ENCODE data around the gene TOP3A.

The TOP3A gene

DNA sequence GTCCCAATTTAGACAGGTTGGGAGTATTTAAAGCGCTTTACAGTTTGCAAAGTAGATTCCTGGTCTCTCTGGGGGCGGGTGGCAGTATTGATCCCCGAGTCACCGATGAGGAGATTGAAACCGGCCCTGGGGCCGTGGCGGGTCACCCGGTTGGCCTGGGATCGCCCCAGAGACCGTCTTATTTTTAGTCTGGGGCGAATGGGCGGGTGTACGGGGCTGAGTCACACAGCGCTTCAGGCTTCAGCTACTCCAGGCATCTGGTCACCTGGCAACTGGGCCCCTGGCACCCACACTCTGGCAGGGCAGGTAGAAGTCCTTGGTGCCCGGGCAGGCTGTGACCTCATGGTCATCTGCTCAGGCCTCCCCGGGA is 53.7 kb downstream of the TOP3A start:
- H3K4me1 ChIP-seq (ENCODE audit: control insufficient read depth, insufficient read depth, low read length, unreplicated experiment) = peaks cover 30% of the 10 kb centered on the region
- peak overlapping the region; percentile 28 for H2AFZ ChIP-seq (ENCODE audit: low read length, unreplicated experiment)
- no peaks in the 10 kb centered on the region for H3K27me3 ChIP-seq (ENCODE audit: insufficient read depth, low read length)
- H3K4me3 ChIP-seq (ENCODE audit: low read depth, low read length) = peak overlapping the region; percentile 90
- peaks cover 28% of the 10 kb centered on the region for H3K79me2 ChIP-seq (ENCODE audit: control insufficient read depth, insufficient read depth, low read length, unreplicated experiment)
- H3K27ac ChIP-seq (ENCODE audit: low read depth, low read length) = peak overlapping the region; percentile 54
- no peaks in the 10 kb centered on the region; the same call in 1 of the 2 replicates for H3K36me3 ChIP-seq (ENCODE audit: insufficient read depth, low read length)

DNA sequence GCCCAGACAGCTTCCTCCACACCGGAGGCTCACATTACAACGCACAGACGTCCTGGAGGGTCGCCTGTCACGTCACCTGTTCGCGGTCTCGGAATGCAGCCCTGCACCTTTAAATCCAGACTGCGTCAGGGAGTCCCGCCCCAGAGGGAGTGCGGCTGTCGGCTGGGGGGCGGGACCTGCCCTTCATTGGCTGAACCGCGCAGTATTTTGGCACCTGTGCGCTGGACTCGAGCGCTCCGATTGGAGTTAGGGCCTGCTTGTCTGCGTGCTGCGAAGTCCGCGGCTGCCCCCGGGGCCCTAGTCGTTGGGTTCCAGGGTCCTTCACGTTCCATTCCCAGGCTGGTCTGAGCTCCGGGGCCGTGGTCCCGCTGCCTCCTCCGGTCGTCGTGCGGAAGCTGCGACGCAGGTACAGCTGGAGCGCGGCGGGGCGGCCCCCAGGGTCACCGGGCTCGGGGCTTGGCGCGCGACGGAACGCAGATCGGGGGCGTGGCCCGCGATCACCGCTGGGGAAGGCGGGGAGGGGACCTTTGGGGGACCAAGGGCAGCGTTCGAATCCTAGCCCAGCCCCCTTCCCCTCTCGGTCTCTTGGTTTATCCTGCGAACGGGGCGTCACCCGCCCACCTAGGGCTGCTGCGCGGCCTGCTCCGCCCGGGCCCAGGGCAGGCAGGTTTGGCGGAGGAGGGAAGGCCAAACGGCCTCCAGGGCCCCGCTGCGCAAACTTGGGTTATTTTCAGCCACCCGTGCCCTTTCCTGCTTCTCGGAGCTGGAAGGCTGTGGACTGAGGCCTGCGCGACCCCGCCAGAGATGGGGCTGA is 54.3 kb downstream of the TOP3A start, which contains the start of gene MIEF2:
TSS of gene MIEF2 (plus strand) at position 331 of the 814 bp plus-strand sequence. CDS start 2,059 bp downstream, outside the sequence.
- Histone ChIP-seq H2AFZ (ENCODE audit: low read length, unreplicated experiment) (peak within 1 kb of the TSS; percentile 28), H3K4me1 (ENCODE audit: control insufficient read depth, insufficient read depth, low read length, unreplicated experiment) (peaks cover 30% of the 10 kb centered on the region), H3K79me2 (ENCODE audit: control insufficient read depth, insufficient read depth, low read length, unreplicated experiment) (peaks cover 33% of the 10 kb centered on the region), H3K4me3 (ENCODE audit: low read depth, low read length) (peak within 1 kb of the TSS; percentile 90), H3K36me3 (ENCODE audit: insufficient read depth, low read length) (no peaks in the 10 kb centered on the region; the same call in 1 of the 2 replicates), H3K27ac (ENCODE audit: low read depth, low read length) (peak within 1 kb of the TSS; percentile 54), H3K27me3 (ENCODE audit: insufficient read depth, low read length) (no peaks in the 10 kb centered on the region)

DNA sequence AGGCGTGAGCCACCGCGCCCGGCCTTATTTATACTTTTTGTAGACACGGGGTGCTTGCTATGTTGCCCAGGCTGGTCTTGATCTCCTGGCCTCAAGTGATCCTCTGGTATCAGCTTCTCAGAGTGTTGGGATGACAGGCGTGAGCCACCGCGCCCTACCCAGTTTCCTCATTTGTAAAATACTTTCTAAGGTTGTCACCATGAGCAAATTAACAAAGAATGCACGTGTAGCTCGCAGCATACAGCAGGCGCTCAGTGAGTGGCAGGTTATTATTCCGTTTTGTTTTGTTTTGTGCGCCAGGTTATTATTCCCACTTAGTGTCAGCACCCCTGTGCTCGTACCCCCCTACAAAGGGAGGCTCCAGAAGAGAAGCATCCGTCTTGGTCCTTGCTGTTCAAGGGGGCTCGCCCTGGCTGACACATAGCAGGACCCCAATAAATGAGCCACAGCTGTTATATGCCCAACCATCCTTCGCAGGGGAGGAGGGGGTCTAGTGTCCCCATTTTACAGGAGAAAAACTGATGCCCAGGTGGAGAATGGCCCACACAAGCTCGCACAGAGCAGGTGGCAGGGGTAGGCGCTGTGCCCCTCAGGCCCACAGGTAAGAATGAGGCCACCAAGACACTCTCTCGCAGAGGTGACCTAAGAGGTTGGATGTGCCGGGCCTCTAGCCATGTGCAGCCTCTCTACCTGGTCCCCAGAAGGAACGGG is 55.0 kb downstream of the TOP3A start:
- Histone ChIP-seq H3K79me2 (ENCODE audit: control insufficient read depth, insufficient read depth, low read length, unreplicated experiment) (peaks cover 40% of the 10 kb centered on the region), H3K4me1 (ENCODE audit: control insufficient read depth, insufficient read depth, low read length, unreplicated experiment) (peaks cover 30% of the 10 kb centered on the region), H2AFZ (ENCODE audit: low read length, unreplicated experiment) (no peak overlapping the region)

DNA sequence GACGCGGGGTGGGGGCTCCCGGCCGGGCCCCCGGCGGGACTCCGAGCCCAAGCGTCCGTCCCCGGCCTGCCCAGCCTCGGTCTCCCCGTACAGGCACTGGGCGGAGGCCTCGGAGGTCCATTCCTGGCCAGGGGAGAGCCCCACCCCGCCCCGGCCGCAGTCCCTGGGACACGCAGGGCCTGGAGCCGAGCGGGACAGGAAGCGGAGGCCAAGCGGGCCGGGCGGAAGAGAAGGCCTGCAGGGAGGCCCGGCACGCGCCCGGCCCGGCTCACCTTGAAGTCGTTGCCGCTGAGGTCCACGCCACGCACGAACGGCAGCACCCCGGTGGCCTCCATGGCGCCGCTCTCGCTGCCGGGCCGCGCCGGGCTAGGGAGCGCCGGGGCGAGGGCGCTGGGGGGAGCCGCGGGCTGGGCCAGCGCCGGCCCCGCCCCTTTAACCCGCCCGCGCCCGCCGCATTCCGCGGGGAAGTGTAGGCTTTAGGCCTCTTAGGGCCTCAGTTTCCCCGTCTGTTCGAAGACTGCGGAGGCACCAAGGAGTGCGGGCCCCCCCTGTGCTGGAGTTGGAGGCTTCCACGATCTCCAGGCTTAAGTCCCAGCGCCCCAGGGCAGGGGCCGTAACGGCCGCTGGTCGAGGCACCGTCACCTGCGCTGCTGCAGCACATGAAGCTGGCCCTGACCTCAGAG is 56.3 kb downstream of the TOP3A start, which contains the start of gene FLII:
TSS of gene FLII (minus strand) at position 383 of the 683 bp plus-strand sequence. CDS start at position 335, 48 bp downstream.
- Histone ChIP-seq H3K4me1 (ENCODE audit: control insufficient read depth, insufficient read depth, low read length, unreplicated experiment) (peaks cover 30% of the 10 kb centered on the region), H3K27ac (ENCODE audit: low read depth, low read length) (peak within 1 kb of the TSS; percentile 85), H3K4me3 (ENCODE audit: low read depth, low read length) (peak within 1 kb of the TSS; percentile 95), H2AFZ (ENCODE audit: low read length, unreplicated experiment) (peak within 1 kb of the TSS; percentile 99), H3K36me3 (ENCODE audit: insufficient read depth, low read length) (peaks cover 19% of the 10 kb centered on the region; the same call in 1 of the 2 replicates), H3K27me3 (ENCODE audit: insufficient read depth, low read length) (no peaks in the 10 kb centered on the region), H3K79me2 (ENCODE audit: control insufficient read depth, insufficient read depth, low read length, unreplicated experiment) (peaks cover 41% of the 10 kb centered on the region)

More for the DNA sequence above, 55.0 kb downstream of the TOP3A start:
- Histone ChIP-seq H3K27me3 (ENCODE audit: insufficient read depth, low read length) (no peaks in the 10 kb centered on the region), H3K27ac (ENCODE audit: low read depth, low read length) (no peak overlapping the region), H3K36me3 (ENCODE audit: insufficient read depth, low read length) (peaks cover 7% of the 10 kb centered on the region; the same call in 1 of the 2 replicates), H3K4me3 (ENCODE audit: low read depth, low read length) (peak overlapping the region; percentile 90)

DNA sequence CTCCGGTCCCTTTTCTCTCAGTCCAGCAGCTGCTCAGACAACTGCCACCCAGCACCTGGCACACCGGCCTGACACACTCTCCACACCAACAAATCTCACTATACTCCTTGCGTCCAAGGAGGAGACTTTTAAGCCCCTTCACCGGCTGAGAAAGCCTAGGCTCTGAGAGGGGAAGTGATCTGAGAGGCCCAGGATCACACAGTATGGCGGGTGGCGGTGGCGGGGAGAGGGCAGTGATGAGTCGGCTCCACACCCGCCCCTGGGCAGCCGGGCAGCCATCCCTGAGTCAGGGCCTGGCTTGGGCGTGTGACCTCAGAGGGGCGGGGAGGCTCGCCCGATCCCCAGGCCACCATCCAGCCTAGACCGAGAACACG is 56.8 kb downstream of the TOP3A start:
- H3K79me2 ChIP-seq (ENCODE audit: control insufficient read depth, insufficient read depth, low read length, unreplicated experiment) = peaks cover 41% of the 10 kb centered on the region
- peak overlapping the region; percentile 95 for H3K4me3 ChIP-seq (ENCODE audit: low read depth, low read length)
- H3K27ac ChIP-seq (ENCODE audit: low read depth, low read length) = peak overlapping the region; percentile 85
- H3K27me3 ChIP-seq (ENCODE audit: insufficient read depth, low read length) = no peaks in the 10 kb centered on the region
- peaks cover 22% of the 10 kb centered on the region; the same call in 1 of the 2 replicates for H3K36me3 ChIP-seq (ENCODE audit: insufficient read depth, low read length)
- peak overlapping the region; percentile 99 for H2AFZ ChIP-seq (ENCODE audit: low read length, unreplicated experiment)
- H3K4me1 ChIP-seq (ENCODE audit: control insufficient read depth, insufficient read depth, low read length, unreplicated experiment) = peaks cover 30% of the 10 kb centered on the region

DNA sequence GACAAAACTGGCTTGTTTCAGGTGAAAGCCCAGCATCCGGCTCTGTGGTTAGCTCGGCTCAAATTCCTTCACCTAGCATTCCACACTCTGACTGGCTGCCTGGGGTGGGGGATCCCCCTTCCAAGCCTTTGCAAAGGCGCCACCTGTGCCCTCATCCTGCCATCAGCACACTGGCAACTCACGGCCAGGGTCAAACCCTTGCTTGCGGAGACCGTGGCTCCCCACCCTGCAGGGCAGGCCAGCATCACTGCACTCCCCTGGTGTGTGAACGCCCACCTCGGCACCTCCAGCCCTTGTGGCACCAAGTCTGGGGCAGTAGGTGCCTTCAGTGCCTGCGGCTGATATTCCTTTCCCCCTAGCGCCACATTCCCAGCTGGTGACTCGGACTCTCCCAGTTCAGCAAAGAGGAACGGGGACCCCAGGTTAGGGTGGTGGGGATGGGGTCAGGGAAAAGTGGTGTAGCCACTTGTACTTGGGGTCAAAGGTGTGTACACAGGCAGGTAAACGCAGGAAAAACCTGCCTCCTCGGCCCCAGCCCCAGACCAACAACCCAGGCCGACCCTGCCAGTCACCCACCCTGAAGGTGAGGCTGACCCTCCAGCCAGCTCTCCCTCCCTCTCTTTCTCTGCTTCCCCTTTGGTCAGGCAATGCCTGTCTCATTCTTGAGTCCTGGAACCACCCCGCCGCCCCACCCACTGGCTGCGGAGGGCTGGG is 57.4 kb downstream of the TOP3A start:
- H2AFZ ChIP-seq (ENCODE audit: low read length, unreplicated experiment) = peak overlapping the region; percentile 99

DNA sequence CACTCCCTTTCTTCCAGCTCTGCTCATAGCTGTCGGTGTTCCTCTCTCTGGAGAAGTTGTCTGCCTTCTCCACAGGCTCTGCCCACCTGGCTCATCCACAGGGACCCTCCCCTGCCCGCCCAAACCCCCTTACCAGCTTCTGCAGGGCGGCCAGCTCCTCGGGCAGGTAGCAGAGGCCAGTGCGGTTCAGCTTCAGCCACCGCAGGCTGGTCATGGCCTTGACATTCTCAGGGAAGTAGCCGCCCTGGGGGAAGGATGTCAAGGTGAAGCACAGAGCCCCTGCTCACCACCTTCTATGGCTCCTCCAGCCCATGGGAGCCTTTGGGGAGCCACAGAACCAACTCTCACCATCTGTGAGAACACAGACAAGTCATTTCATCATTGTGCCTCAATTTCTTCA is 58.0 kb downstream of the TOP3A start:
- H3K4me3 ChIP-seq (ENCODE audit: low read depth, low read length) = peak overlapping the region; percentile 95
- no peak overlapping the region for H3K27ac ChIP-seq (ENCODE audit: low read depth, low read length)

More for the DNA sequence above, 57.4 kb downstream of the TOP3A start:
- H3K4me1 ChIP-seq (ENCODE audit: control insufficient read depth, insufficient read depth, low read length, unreplicated experiment) = peaks cover 30% of the 10 kb centered on the region
- peaks cover 41% of the 10 kb centered on the region for H3K79me2 ChIP-seq (ENCODE audit: control insufficient read depth, insufficient read depth, low read length, unreplicated experiment)
- peak overlapping the region; percentile 85 for H3K27ac ChIP-seq (ENCODE audit: low read depth, low read length)
- peak overlapping the region; percentile 95 for H3K4me3 ChIP-seq (ENCODE audit: low read depth, low read length)
- no peaks in the 10 kb centered on the region for H3K27me3 ChIP-seq (ENCODE audit: insufficient read depth, low read length)
- H3K36me3 ChIP-seq (ENCODE audit: insufficient read depth, low read length) = peaks cover 24% of the 10 kb centered on the region; the same call in 1 of the 2 replicates

DNA sequence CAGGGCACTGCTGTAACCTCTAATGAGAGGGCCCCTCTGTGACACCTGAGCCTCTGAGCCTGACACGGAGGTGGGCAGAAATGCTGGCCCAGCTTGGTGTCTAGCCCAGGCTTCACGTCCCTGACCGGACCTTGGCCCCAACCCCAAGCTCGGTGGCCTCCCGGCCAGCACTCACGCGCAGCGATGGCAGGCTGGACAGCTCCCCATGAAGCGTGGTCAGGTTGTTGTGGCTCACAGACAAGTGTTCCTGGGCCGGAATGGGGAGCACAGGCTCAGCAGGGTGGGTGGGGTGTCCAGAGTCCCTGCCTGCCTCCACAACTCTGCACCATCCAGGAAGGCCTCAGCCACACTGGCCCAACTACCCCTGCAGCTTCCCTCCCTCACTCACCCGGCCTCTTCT is 58.4 kb downstream of the TOP3A start:
- Histone ChIP-seq H2AFZ (ENCODE audit: low read length, unreplicated experiment) (no peak overlapping the region), H3K4me1 (ENCODE audit: control insufficient read depth, insufficient read depth, low read length, unreplicated experiment) (peaks cover 22% of the 10 kb centered on the region), H3K27me3 (ENCODE audit: insufficient read depth, low read length) (no peaks in the 10 kb centered on the region), H3K36me3 (ENCODE audit: insufficient read depth, low read length) (peaks cover 33% of the 10 kb centered on the region; the same call in 1 of the 2 replicates), H3K4me3 (ENCODE audit: low read depth, low read length) (peak overlapping the region; percentile 95; the same call in 1 of the 2 replicates), H3K79me2 (ENCODE audit: control insufficient read depth, insufficient read depth, low read length, unreplicated experiment) (peaks cover 31% of the 10 kb centered on the region), H3K27ac (ENCODE audit: low read depth, low read length) (no peak overlapping the region)

More for the DNA sequence above, 58.0 kb downstream of the TOP3A start:
- Histone ChIP-seq H2AFZ (ENCODE audit: low read length, unreplicated experiment) (no peak overlapping the region), H3K27me3 (ENCODE audit: insufficient read depth, low read length) (no peaks in the 10 kb centered on the region), H3K36me3 (ENCODE audit: insufficient read depth, low read length) (peaks cover 29% of the 10 kb centered on the region; the same call in 1 of the 2 replicates), H3K79me2 (ENCODE audit: control insufficient read depth, insufficient read depth, low read length, unreplicated experiment) (peaks cover 35% of the 10 kb centered on the region), H3K4me1 (ENCODE audit: control insufficient read depth, insufficient read depth, low read length, unreplicated experiment) (peaks cover 26% of the 10 kb centered on the region)

DNA sequence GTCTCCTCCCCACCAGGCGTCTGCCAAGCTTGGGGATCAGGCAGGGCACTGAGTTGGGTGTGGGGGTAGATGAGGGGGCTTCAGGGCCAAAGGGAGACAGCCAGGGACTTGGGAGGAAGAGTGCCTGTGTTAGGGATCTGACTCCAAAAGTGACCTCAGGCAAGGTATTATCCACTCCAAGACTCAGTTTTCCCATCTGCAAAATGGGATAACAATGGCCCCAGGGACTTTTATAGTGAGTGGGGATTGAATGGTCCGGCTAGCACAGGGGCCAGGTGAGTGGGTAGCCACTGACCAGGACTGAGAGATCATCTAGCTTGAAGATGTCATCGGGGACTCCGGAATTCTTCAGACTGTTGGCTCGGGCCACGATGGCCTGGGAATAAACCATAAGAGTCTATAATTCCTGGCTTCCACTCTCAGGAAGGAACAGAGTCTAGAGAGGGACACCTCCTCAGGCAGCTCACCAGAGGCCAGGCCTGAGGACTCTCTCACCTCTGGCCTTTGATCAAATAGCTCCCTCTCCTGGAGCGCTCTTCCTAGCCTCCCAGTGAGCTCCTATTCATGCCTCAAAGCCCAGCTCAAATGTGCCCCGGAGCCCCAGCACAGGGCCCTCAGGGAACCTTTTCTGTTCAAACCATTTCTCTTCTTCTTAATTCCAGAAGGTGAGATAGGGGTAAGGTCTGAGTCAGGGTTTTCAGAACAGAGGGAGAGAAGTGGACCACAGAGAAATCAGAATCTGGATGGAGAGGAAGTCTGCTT is 59.7 kb downstream of the TOP3A start:
- no peaks in the 10 kb centered on the region for H3K27me3 ChIP-seq (ENCODE audit: insufficient read depth, low read length)
- H3K36me3 ChIP-seq (ENCODE audit: insufficient read depth, low read length) = peaks cover 35% of the 10 kb centered on the region; the same call in 1 of the 2 replicates
- no peak overlapping the region for H2AFZ ChIP-seq (ENCODE audit: low read length, unreplicated experiment)
- peaks cover 31% of the 10 kb centered on the region for H3K79me2 ChIP-seq (ENCODE audit: control insufficient read depth, insufficient read depth, low read length, unreplicated experiment)
- H3K4me1 ChIP-seq (ENCODE audit: control insufficient read depth, insufficient read depth, low read length, unreplicated experiment) = peaks cover 20% of the 10 kb centered on the region
- H3K4me3 ChIP-seq (ENCODE audit: low read depth, low read length) = no peak overlapping the region
- H3K27ac ChIP-seq (ENCODE audit: low read depth, low read length) = no peak overlapping the region

Measured in ACC112 (cell line).